GM12875 (cell line): Measurements from ENCODE around the gene MTRFR.
"Not testable (repeated sequence)": the region's sequence is repeated elsewhere in the genome, so short reads cannot be mapped to it uniquely, and the experiment has no call there.

Source experiments
- H3K4me3 ChIP-seq: one replicate; pipeline ENCODE4 v1.5.1; 2011; ENCODE audit warnings: low read depth, low read length, control low read depth
- TF ChIP-seq, protein P1 (sequence below): IDR thresholded peaks from 2 replicates; pipeline ENCODE4 v1.5.1; 2011; ENCODE audit warnings: low read depth, mild to moderate bottlenecking, control low read depth, inconsistent platforms, low read length, moderate library complexity, borderline replicate concordance; ENCODE audit not compliant: insufficient read depth

The MTRFR gene

DNA sequence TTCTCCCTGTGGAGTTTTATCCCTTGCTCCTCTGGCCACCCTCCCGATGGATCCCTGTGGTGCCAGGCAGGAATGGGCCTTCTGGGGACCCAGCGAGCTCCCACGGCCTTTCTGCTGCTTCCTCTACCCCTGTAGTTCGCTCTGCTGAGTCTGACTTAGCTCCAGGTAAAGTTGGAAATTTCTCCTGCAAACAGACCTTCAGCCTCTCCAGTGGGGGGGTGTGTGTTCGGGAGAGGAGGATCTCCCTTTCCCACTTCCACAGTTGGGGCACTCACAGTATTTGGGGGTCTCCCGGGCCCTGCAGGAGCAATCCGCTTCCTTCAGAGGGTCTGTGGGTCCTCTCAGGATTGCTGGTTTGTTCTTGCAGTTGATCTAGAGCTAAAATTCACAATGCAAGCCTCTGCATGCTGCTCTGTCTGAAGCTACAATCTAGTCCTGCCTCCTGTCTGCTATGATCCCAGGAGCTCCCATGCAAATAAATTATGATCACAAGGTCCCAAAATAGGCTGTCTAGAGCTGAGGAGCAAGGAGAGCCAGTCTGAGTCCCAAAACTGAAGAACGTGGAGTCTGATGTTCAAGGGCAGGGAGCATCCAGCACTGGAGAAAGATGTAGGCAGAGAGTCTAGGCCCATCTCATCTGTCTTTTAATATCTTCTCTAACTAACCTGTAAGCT lies 18.3 kb downstream of the MTRFR start:
- TF ChIP-seq, protein P1, sequence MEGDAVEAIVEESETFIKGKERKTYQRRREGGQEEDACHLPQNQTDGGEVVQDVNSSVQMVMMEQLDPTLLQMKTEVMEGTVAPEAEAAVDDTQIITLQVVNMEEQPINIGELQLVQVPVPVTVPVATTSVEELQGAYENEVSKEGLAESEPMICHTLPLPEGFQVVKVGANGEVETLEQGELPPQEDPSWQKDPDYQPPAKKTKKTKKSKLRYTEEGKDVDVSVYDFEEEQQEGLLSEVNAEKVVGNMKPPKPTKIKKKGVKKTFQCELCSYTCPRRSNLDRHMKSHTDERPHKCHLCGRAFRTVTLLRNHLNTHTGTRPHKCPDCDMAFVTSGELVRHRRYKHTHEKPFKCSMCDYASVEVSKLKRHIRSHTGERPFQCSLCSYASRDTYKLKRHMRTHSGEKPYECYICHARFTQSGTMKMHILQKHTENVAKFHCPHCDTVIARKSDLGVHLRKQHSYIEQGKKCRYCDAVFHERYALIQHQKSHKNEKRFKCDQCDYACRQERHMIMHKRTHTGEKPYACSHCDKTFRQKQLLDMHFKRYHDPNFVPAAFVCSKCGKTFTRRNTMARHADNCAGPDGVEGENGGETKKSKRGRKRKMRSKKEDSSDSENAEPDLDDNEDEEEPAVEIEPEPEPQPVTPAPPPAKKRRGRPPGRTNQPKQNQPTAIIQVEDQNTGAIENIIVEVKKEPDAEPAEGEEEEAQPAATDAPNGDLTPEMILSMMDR, result no peak
- H3K4me3 ChIP-seq, result no peak overlapping the region

DNA sequence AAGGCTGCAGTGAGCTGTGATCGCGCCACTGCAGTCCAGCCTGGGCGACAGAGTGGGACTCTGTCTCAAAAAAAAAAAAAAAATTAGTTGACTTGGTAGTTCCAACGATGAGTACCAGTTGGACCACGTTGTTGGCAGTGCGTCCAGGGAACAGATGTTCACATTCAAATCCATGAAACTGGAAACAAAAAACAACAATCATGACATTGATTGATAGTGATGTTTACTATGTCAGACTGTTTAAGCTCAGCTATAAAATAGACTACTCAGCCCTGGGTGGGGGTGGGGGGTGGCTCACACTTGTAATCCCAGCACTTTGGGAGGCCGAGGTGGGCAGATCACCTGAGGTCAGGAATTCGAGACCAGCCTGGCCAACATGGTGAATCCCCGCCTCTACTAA lies 19.1 kb downstream of the MTRFR start:
- H3K4me3 ChIP-seq, result not testable (repeated sequence)

DNA sequence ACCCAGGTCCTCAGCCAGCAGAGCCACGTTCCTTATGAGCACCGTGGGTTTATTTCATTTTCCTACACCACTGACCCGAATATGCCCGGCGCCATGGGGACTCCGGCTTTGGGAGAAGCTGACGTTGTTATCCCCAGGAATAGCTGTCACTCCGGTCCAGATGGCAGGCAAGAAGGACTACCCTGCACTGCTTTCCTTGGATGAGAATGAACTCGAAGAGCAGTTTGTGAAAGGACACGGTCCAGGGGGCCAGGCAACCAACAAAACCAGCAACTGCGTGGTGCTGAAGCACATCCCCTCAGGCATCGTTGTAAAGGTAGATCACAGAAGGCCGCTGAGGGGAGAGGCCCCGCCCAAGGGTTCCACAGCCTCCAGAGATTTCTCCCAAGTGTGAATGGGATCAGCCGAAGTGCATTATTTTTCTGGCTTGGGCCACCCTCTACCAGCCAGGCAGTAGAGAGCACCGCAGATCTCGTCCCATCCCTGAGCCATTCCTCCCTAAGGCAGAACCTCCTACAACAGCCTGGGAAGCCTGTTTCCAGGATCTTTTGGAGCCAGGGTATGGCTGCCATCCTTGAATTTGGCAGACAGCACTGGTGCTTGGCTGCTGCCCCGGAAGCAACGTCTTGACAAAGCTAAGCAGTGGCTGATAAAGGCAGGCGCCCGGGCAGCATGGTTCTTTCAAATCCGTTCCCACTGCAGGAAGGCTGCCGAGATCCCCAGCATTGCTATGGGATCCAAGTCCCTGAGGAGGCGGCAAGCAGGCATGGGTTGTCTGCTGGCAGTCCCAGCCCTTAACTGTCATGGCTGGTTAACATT lies 20.6 kb downstream of the MTRFR start:
- no peak overlapping the region for H3K4me3 ChIP-seq
- TF ChIP-seq, protein P1, result no peak

DNA sequence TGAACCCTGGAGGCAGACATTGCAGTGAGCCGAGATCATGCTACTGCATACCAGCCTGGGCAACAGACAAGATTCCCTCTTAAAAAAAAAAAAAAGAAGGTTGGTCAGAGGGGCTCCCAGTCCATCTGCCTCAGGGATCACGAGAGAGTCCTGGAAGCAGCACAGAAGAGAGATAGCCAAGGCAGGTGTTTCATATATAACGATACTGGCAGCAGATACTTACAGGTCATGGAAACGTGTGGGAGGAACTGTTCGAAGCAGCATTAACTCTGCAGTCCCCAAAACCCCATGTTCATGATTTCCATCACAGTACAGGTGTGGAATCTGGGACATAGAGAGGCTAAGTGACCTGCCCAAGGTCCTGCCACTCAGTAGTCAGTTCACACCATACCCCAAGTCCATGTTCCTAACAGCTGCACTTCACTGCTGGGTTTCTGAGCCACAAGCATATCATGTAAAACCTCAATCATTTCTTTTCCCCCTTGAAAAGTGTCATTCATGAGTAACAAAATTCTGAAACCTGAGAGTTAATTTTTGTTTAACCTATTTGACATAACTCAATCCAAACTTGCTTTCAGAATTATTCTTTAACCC lies 21.7 kb downstream of the MTRFR start:
- H3K4me3 ChIP-seq, result no peak overlapping the region
- TF ChIP-seq, protein P1, result no peak

DNA sequence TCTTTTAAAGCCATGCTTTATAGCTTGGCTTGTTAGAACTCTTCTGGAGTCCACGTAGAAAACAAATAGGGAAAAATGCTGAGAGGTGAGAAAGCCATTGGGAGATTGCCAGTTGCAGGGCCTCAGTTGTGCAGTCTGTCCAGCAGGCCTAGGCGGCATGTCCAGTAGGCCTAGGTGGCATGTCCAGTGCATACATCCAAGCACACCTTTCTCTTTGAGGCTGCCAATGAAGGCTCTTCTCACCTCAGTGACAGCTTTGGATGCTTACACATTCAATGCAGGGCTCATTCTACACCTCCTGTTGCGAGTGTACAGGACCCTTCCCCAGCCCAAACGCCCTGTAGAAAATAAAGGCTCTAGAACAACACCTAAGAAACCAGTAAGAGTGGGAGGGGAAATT lies 25.4 kb downstream of the MTRFR start:
- TF ChIP-seq, protein P1, result no peak
- H3K4me3 ChIP-seq, result no peak overlapping the region

DNA sequence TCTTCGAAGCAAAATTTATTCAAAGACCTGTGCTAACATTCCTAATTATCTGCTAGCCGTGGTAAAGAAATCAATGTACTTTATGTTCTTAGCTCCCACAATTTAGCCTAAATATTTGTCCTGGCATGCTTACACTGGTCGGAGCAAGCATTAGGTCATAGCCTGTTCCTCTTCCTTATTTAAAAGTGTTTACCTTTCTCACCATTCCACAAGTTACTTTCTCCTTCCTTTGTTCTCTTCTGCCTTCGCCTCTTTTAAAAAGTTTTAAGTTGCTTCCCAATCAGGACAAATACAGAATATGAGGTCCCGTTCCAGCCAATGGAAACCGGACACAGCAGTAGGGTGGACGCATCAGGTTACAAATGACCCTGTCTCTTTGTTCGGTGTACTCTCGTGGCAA lies 26.8 kb downstream of the MTRFR start:
- TF ChIP-seq, protein P1, result no peak
- H3K4me3 ChIP-seq, result no peak overlapping the region

DNA sequence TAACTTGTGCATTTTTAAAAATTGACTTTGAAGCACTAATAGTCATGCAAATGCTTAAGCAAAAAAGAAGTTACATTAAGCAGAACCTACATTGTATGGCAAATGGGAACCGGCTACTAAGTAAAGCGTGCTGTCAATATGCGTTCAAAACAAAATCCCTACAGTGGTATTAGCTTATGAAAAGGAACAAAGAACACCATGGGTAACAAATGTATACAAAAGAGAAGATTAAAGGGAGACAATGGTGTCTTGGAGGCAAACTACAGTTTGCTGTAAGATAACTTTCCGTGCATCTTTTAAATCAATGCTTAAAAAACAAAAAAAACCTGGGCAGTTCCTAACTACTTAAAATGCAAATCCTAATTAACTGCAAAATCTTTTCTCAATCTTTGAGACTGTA lies 28.0 kb downstream of the MTRFR start:
- TF ChIP-seq, protein P1, result no peak
- H3K4me3 ChIP-seq, result no peak overlapping the region
